HG03442 (cell line): Measurements from ENCODE around the gene ATP7A.
"Not testable (repeated sequence)": the region's sequence is repeated elsewhere in the genome, so short reads cannot be mapped to it uniquely, and the experiment has no call there.

Experiments
- ATAC-seq: cut with Tn5 transposase; IDR thresholded peaks from one replicate; pipeline ENCODE4 v1.9.1; 2021; ENCODE audit warnings: mild to moderate bottlenecking, moderate library complexity; ENCODE audit not compliant: unreplicated experiment

Gene ATP7A

GRCh38 chrX:77945031-77945430 lies 34.5 kb downstream of the ATP7A start:
- not testable (repeated sequence) for ATAC-seq

- ATAC-seq = no peak
Measured at GRCh38 chrX:77945910-77946545, 35.5 kb downstream of the ATP7A start.

DNA sequence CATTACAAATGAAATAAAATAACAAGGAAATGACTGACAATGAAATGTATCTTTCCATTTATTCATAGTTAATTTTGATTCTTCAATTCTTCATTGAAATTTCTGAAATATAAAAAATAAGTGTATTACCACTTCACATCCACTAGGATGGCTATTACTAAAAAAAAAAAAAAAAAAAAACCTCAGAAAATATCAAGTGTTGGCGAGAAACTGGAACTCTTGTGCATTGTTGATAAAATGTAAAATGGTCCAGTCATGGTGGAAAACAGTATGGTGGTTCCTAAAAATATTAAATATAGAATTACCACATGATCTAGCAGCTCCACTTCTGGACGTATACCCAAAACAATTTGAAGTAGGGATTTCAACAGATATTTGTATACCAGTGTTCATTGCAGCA lies 36.1 kb downstream of the ATP7A start:
- no peak for ATAC-seq

GRCh38 chrX:77949840-77950239 lies 39.3 kb downstream of the ATP7A start:
- ATAC-seq = no peak

DNA sequence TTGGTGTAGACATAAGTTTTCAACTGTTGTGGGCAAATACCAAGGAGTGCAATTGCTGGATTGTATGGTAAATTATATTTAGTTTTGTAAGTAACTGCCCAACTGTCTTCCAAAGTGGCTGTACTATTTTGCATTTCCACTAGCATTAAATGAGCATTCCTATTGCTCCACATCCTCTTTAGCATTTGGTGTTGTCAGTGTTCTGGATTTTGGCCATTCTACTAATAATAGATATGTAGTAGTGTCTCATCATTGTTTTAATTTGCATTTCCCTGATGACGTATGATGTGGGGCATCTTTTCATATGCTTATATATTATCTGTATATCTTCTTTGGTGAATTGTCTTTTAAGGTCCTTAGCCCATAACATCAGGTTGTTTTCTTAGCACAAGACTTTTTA lies 41.7 kb downstream of the ATP7A start:
- no peak for ATAC-seq

GRCh38 chrX:77953302-77953701 lies 42.8 kb downstream of the ATP7A start:
- ATAC-seq = no peak

- ATAC-seq = no peak
Measured at GRCh38 chrX:77953708-77954107, 43.2 kb downstream of the ATP7A start.

DNA sequence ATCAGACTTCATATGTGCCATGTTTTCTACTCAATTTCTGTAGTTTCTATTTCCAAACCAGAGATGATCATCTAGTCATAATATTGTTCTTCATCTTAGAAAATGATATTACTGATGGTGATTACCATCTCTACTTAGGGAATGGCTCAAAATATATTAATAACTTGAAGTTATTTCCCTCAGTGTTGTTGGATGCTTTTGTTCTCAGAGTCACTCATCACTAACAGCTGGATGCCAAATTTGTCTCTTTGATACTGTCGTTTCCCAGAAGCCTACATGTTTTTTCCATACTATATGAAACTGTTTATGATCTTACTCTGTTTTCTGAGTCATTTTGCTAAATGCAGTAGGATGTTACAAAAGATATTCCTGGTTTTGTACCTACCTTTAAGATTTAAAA lies 50.1 kb downstream of the ATP7A start:
- ATAC-seq = no peak

DNA sequence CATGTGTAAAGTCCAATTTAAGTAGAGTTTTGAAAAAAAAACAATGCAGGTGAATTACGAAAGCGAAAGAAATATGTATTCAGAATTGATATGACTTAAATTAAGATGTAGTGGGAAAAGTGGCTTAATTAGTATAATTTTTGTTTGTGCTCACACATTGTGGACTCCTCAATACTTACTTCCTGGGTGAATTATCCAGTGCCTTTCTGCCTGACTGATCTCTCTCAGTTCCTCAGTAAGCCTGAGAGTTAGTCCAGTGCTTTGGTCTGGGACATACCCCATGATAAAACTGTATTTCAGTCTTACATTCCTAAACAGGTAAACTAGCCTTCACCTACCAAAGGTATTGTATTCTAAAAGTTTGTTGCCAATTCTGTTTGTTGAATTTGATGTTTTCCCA lies 50.6 kb downstream of the ATP7A start:
- no peak for ATAC-seq

- no peak for ATAC-seq
Measured at GRCh38 chrX:77962068-77962902, 51.8 kb downstream of the ATP7A start.

DNA sequence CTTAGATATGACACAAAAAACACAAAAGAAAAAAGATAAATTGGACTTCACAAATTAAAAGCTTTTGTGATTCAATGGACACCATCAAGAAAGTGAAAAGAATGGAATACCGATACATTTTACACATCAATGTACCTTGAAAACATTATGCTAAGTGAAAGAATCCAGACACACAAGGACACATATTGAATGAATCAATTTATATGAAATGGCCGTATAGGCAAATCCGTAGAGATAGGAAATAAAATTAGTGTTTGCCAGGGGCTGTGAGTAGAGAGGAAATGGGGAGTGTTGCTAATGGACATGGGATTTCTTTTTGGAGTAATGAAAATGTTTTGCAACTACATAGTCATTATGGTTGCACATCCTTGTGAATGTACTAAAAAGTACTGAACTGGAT lies 55.9 kb downstream of the ATP7A start:
- no peak for ATAC-seq

DNA sequence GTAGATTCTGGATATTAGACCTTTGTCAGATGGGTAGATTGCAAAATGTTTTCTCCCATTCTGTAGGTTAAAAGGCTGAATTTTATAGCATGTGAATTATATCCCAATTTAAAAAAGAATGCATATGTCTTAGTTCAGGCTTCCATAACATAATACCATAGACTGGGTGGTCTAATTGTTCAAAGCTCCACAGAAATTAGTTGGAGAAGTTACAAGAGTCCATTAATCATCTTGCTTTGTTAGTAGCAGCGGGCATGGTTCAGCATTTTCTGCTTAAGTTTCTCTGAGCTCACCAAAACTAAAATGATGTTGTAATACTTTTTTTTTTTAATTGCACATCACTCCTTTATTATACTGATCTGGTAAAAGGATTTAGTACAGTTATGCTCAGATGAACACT lies 57.1 kb downstream of the ATP7A start:
- ATAC-seq = no peak

DNA sequence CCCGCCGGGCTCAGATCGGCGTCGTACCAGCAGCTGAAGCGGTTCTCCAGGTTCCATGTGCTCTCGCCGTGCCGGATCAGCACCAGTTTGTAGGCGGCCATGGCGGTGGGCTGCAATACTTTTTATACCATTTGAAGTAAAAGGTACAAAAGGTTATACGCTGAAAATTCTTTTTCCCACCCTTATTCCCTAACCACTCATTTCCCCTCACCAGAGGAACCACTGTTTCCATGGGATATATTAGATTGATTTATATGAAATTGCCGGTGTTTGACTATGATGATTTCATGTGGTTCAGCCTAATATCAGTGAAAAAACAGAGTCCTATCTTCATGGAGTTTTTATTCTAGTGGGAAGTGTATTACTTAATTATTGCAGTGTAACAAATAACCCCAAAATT lies 59.0 kb downstream of the ATP7A start, which contains the start of gene PGAM4:
TSS of gene PGAM4 (minus strand) at position 101 of the 400 bp plus-strand sequence. CDS start at position 101, 0 bp downstream.
- no peak for ATAC-seq

- ATAC-seq = no peak
Measured at GRCh38 chrX:77975755-77976154, 65.3 kb downstream of the ATP7A start.

DNA sequence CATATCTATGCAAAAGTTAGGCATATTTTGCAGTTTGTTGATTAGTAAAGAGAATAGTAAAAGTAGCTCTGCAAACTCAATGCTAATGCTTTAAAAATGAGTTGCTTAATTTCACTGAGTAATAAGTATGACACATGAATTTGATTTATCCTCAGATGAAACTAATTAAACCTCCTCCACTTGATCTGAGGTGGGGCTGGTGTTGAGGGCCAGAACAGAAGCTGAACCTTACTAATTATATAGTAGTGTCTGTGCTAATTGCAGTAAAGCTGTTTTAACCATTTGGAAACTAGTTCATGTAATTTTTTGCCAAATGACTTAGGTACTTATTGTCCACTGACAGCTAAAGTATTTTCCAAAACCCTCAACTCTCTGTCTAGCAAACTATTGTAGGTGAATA lies 66.6 kb downstream of the ATP7A start:
- ATAC-seq = no peak

- no peak for ATAC-seq
Measured at GRCh38 chrX:77977518-77977917, 67.0 kb downstream of the ATP7A start.

DNA sequence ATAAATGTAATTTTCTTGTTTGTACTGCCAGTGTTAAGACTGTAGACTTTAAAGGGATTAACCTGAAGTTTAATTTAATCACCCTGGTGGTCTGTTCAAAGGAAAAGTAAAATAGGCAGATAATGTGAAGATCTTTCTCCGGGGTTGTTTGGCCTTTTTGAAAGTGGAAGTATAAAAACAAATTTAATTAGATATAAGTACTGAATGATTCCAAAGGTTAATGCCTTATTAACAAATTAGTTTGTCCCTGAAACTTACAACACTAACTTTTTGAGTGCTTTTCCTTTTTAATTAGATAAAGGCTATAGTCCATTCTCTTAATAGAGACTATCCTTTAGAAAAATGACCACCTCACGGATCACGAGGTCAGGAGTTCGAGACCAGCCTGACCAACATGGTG lies 69.4 kb downstream of the ATP7A start:
- no peak for ATAC-seq

- no peak for ATAC-seq
Measured at GRCh38 chrX:78011846-78012245, 101.4 kb downstream of the ATP7A start.

- no peak for ATAC-seq
Measured at GRCh38 chrX:78019586-78020483, 109.3 kb downstream of the ATP7A start.

- ATAC-seq = no peak
Measured at GRCh38 chrX:78024349-78025059, 114.0 kb downstream of the ATP7A start.

DNA sequence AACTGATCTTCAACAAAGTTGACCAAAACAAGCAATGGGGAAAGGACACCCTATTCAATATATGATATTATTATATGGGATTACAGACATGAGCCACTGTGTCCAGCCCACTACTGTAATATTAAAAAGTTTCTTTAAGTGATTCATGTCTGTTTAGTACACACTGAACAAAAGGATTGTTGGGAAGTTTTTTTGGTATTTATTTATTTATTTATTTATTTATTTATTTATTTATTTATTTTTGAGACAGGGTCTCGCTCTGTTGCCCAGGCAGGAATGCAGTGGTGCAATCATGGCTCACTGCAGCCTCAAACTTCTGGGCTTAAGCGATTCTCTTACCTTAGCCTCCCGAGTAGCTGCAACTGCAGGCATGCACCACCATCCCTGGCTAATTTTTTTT lies 117.3 kb downstream of the ATP7A start:
- ATAC-seq = no peak
